Stimulated activated CD4-positive, alpha-beta T cell treated with anti-CD3 and anti-CD28 coated beads, TNF-alpha, amount 100 ng/mL, for 48 hours (primary cell): Measurements from ENCODE around the gene C8A.

Experiments used
- DNase-seq, 3 donors: peaks; one replicate each; pipeline ENCODE4 v3.0.0-alpha.2; 2020; ENCODE audit warnings: low read depth in 3 of 3

Gene C8A

DNA sequence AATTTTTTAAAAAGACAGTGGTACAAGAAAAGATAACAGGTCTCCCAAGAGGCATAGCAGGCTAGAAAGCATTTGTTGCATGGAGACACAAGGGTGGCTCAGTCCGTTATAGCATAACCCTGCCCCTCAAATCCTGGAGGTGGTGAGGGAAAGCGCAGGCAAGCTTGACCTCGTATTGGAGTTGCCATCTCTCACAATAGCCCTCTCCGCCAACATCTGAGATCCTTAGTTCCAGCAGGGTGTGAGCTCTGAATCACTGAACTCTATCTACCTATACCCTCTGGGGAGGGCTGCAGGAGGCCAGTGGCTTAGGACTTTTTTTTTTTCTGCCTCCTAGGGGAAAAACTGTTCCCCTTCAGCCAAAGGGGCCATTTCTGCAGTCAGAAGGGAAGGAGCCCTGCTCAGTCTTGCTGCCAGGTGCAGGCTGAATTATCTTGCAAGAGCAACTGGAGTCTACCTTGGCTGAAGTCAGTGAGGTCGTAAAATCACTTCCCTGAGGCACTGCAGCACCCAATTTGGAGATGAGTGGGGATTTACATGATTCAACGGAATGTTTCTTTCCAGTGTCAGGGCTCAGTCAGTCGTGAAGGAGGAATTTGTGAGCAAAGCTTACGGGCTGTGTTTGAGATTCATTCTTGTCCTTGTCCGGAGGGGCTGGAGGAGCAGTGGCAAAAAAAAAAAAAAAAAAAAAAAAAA is 17.2 kb upstream of the C8A start:
- DNase-seq, result no peak

DNA sequence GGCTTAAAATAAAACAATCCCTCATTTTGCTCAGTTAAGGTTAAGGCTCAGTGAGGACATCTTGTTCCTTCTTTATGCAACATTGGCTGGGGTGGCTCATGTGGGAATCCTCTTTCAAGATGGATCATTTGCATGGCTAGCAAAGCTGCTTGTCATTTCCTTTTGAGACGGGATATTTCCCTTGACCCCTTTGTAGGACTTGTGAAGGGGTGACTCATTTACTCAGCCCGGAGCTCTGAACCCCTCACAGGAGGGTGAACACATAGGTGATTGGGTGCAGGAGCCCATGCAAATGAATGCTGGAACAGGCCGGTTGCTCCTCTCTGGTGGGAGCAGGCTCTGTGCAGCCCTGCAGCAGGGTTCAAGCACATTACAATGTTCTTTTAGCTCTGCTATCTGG is 15.8 kb upstream of the C8A start:
- DNase-seq, result no peak

DNA sequence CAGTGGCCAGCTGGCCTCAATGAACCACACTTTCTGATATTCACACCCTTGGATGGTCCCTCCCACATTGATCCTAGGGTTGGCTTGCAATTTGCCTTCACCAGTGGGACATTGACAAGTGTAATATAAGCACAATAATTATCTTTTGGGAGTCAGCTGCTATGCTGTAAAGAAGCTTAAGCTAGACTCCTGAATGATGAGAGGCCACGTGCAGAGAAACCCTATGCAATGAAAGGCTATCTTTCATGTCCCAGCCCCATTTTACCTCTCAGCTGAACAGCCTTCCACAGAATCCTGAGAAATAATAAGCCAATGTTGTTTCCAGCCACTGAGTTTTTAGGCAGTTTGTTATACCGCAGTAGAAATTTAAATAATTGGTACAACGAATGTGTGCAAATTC is 11.1 kb upstream of the C8A start:
- DNase-seq, result no peak

DNA sequence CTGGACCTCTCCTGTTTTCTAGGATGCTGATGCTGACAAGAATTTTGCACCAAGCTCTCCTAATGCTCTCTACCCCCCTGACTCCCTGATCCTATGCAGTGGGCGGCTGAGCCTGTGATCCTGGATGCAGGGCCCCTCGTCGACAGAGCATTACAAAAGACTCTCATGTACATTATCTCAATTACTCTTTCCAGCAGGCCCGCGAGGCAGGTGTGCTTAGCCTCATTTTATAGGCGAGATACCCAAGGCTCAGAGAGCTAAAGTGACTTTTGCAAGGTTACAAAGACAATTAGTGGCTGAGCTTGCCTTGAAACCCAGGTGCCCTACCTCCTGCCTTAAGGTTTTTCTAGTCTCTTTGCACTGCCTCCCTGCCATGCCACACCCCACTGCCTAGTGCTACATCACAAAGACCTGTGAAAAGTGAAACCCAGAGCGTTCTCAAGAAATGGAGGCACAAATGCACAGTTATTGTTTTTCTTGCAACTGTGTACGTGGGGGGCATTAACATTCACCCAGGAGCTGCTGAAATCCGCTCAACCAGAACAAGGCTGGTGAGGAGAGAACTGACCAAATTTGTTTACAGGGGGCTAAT is 10.0 kb upstream of the C8A start:
- DNase-seq, result no peak

DNA sequence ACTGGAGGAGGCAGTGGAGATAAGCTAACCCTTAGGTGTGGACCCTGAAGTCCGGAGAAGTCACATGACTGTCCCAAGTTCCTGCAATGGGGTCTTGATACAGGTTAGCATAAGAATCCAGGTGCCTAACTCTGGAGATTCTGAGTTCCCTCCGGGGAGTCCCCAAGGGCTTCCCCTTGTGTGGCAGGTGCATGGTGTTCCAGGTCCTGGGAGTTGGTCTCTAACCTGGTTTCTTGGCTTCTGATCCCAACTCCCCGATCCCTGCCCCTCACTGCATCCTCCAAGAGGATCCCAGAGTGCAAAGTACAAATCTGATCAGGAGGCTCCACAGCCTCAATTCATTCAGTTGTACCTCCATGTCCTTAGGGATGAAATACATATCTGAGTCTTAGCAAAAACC is 9.3 kb upstream of the C8A start:
- no peak for DNase-seq

DNA sequence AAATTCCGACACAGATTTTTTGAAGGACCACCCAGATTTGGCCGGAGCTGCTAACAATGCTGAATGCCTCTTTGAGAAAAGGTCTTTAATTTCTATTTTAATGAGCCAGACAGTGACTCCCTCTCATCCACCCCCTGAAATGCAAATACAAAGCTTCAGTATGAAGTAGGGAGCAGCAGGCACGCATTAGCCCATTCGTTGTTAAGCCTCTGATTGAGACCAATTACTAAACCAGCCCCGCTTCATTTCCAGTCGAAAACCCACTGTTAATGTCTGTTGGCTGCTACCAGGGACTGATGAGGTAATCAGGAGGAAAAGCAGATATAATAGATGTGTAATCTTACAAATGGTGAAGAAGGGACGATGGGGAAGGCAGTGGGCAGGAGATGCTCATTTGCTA is 4.8 kb upstream of the C8A start:
- DNase-seq, result no peak

DNA sequence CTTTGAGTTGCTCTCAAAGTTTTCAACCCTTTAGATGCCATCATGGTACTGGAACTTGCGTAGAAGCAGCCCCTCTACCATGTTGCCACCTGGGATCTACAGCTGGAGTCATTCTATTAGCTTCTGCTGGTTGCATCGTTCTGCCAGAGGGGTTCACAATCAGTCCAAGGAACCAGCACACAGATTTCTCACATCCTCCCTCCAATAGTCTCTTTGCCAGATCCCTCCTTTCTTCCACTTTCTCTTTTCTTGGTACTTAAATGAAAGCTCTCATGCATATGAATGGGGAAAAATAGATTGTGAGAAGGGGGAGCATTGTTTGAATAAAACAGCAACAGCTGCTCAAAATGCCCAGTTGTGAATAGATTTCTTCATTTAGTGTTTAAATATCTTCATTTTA is 4.2 kb upstream of the C8A start:
- DNase-seq, result no peak

DNA sequence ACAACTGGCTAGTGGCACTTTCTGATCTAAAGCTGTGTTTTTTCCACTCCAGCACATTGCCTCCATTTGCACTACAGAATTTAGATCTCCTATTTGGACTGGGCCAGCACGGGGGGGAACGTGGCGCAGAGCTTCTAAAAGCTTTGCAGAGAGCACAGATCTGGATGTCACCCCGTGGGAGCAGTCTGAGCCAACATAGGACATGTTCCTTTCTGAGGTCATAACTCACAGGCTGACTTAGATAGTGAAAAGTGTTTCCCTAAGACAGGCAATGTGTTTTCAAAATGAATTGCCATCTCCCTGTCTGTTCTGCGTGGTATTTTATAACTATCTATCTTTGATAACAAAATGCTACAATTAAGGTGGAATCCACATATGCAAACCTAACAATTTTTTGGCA is 3.7 kb upstream of the C8A start:
- DNase-seq, result no peak

DNA sequence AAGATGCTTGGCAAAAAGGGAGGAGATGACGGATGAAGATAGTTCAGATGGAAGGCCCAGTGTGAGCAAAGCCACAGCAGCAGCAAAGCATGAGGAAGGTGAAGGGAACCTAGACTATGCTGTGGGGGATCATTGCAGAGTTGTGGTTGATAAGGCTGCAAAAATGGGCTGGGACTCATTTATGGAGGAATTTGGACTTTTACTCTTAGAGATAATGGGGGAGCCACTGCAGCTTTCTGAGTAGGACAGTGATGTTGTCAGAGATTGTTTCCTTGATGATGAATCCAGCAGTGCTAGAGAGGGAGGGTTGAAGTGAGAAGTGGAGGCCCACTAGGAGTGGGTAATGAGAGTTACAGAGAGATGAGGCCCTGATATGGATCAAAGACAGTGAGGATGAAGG is 2.1 kb upstream of the C8A start:
- DNase-seq, result no peak

DNA sequence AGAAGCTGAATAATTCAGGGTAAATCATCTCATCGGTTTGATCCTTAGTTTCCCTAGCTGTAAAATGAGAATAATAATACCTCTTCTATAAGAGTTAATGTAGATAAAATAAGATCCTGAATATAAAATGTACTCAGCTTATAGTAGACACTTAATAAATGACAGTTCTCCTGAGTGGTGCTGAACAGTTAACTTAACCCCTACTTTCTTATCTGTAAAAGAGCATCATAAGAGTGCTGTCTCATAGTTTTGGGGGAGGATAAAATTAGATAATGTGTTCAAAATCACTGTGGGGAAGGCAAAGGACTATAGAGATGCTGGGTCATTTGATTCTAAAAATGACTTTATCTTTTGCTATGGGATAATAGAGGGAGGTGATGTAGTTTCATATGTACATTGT is 593 bp downstream of the C8A start:
- no peak for DNase-seq

DNA sequence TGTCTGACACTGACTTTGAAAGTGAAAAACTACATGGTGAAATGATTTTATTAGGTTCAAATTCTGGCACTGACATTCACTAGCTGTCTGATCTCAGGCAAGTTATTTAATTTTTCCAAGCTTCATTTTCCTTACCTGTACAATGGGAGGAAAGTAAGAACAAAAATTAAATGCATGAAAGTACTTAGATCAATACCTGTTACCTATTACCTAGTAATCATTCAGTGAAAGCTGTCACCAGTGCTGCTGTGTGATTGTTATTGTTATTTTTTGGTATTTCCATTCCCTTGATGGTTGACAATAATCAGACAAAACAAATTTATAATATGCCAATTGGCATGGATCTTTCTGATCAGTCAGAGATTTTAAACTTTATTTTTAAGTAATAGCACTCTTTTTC is 1.6 kb downstream of the C8A start:
- no peak for DNase-seq

DNA sequence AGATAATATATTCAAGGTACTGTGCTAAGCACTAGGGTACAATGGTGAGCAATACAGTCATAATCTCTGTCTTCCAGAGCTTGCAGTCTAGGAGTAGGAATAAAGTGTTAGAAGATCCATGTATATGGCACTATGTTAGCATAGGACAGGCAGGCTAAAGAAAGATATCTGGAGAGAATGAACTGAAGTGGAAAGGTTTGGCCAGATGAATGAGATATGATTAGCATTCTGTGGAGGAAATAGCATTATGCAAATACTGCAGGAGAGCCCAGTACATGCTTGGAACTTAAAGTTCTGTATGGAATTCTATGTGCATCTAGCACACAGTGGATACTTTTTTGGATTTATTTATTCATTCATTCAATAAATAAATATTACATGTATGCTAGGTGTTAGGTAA is 4.7 kb downstream of the C8A start:
- DNase-seq, result no peak

DNA sequence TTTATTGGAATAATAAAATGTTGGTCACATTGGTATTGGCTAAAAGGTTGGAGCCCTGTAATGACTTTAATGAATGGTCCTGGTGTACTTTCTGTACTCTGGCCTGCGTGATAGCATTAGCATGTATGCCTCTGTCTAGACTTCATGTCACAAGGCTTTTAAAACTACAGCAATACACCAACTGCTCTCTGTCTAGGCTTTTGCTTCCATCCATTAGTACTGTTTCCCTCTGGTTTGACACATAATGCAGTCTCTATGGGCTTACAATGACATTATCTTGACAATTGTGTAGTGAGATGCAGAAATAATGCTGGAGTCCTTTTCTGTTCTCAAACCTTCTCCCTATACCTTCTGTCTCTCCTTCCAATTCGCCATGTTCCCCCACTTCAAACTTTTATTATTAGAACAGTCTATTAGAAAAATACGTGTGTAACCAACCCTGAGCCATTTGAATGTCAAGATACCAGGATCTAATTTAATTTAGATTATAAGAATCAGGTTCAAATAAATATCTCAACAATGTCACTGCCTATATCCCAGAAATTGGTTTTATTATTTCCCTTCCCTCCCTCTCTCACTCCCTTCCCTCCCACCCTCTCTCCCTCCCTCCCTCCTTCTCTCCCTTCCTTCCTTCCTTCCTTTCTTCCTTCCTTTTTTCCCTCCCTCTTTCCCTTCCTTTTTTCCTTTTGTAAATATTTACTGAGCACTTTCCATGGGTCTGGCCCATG is 8.8 kb downstream of the C8A start:
- DNase-seq, result no peak

DNA sequence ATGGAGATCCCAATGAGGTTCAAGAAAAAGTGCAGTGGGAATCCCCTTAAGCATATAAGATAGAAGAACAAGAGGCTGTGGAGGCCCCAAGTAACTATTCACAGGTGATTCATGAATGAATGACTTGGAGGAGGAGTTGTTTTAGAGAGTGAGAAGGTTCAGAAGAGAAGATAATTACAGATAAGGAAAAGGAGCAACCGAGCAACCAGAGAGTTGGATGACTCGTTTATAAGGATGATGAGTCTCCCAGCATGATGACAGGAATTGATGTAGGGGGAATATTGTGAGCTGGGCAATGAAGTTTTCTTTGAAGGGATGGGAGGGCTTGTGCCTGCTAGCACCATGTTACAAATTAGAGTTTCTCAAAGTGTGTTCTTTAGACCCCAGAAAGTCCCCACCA is 9.8 kb downstream of the C8A start:
- DNase-seq, result no peak

DNA sequence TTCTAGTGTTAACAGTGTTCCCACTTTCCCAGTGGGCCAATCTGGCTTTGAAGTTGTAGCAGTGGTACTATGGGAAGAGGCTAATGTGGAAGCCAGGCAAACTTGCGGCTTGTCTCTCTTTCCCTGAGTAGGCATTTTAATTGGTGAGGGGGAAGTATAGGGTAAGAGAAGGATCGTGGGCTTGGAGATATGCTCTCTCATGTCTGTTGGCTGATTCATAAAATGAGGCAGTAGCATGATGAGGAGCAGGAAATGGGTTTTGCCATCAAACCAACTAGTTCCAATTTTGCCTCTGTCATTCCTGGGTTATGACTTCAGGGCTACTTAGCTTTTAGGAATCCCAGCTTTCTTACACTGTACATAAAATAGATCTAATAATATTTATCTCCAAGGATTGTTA is 12.1 kb downstream of the C8A start:
- no peak for DNase-seq

DNA sequence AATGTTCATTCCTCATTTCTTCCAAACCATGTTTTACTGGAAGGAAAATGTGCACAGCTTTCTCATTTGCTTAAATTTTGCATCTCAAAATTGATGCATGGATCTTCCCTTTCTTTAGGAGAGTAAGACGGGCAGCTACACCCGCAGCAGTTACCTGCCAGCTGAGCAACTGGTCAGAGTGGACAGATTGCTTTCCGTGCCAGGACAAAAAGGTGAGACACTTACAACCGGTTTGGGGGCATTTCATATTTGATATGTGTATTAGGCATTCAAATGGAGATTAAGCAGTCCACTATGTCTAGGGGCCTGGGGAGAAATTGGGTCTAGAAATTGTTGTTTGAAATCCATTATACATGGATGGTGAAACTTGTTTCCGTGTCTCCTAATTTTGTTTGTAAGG is 12.9 kb downstream of the C8A start:
- no peak for DNase-seq

DNA sequence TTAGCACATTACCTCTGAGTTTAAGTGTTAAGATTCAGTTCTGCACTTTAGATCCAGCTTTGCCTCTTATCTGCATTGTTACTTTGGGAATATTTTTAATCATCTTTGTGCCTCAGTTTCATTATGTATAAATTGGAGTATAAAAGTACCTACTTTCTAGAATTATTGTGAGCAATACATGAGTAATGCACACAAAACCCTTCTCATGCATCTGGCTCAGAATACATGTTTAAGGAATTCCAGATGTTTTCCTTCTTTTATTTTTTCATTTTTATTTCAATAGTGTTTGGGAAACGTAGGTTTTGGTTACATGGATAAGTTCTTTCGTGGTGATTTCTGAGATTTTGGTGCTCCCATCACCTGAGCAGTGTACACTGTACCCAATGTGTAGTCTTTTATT is 14.2 kb downstream of the C8A start:
- DNase-seq, result no peak

DNA sequence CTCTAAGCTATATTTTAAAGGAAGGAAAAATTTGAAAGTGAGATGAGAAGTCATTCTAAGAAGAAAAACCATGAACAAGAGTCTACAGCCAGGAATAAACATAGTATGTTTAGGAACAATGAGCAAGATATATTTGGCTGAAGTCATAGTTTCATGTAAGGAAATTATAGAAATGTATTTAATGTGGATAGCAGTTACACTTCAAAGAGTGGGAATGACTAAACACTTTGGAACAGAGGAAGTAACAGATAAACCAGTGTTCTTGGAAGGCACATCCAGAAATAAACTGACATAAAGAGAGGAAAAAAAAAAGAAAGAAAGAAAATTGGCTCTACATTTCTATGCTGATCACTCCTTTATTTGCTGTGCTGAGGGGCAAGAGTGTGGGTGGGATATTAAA is 18.0 kb downstream of the C8A start:
- no peak for DNase-seq

DNA sequence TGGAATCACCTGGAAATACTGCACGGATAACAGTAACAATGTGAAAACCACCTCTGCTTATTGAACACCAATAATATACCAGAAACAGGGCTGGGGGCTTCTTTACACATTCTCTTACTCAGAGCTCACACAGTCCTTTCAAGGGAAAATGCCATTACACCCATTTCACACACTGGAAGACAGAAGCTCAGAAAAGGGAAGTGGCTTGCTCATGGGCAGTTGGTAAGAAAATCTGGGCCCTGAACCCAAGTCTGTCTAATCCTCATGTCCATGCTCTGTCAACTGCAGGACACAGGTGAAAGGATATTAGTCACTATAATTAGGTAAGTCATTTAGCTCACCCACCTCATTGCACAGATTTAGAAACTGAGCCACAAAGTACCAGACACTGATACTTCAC is 18.6 kb downstream of the C8A start:
- no peak for DNase-seq

DNA sequence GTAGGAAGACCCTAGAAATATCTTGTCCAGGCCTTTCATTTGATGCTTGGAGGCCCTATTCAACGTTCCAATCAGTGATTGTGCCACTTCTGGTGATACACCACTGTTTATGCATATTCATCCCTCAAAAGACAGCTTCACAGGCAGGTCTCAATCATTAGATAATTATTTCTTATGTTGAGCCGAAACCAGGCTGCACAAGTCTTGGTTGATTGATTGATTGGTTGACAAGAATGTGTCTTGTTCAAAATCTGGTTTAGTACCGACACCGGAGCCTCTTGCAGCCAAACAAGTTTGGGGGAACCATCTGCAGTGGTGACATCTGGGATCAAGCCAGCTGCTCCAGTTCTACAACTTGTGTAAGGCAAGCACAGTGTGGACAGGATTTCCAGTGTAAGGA is 20.1 kb downstream of the C8A start:
- DNase-seq, result no peak

DNA sequence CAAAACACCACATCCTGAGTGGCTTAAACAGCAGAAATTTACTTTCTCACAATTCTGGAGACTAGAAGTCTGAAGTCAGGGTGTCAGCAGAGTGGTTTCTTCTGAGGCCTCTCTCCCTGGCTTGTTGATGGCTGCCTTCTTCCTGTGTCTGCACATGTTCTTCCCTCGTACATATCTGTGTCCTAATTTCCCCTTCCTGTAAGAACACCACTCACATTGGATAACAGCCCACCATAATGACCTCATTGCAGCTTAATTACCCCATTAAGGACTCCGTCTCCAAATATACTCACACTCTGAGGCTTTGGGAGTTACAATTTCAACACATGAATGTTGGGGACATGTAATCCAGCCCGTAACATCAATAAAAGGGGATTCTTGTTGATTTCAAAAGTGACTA is 23.4 kb downstream of the C8A start:
- no peak for DNase-seq

DNA sequence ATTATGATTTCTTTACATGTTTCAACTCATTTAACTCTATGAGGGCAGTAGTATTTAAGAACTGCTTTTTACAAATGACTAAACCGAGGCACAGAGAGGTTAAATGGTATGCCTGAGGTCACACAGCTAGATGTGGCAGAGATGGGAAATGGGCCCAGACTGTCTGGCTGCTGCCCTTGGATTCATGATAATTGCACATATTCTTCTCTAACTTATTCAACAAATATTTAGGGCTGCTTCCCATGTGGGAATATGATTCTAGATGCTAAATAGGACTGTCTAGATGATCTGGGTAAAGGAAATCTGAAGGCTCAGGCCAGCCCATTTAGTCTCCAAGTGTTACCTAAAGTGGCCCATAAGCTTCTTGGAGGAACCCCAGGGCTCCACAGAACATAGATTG is 26.2 kb downstream of the C8A start:
- no peak for DNase-seq

DNA sequence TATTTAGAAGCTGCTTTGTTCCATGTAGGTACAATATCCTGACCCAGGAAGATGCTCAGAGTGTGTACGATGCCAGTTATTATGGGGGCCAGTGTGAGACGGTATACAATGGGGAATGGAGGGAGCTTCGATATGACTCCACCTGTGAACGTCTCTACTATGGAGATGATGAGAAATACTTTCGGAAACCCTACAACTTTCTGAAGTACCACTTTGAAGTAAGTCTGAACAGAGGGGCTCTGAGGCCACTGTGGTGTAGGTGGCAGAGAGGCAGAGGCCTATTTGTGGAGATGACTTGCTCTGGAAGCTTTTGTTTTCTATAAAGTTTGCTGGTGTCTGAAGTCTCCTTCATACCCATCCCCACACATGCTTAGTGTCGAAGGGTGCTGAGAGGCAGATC is 26.8 kb downstream of the C8A start:
- DNase-seq, result no peak

DNA sequence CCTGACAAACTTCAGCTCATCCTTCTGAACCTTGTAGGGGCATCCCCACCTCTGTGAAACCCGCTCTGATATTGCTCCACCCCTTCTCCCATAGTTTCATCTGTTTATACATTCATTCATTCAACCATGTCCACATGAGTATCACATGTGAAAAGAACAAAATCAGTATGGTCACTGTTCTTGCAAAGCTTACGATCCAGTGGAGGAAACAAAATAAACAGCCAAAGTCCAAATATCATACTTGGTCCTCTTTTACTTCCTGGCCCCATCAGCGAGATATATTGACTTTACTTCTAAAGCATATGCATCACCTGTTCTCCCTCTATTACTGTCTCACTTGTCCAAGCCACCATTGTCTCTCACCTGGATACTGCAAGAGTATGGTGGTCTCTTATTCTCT is 35.6 kb downstream of the C8A start:
- no peak for DNase-seq
